HG03175 (cell line): Measurements from ENCODE around the gene SLC12A3.

ENCODE experiments used
- ATAC-seq: cut with Tn5 transposase; IDR thresholded peaks from one replicate; pipeline ENCODE4 v1.9.1; 2021; ENCODE audit warnings: mild to moderate bottlenecking, moderate library complexity; ENCODE audit not compliant: unreplicated experiment

Gene SLC12A3

DNA sequence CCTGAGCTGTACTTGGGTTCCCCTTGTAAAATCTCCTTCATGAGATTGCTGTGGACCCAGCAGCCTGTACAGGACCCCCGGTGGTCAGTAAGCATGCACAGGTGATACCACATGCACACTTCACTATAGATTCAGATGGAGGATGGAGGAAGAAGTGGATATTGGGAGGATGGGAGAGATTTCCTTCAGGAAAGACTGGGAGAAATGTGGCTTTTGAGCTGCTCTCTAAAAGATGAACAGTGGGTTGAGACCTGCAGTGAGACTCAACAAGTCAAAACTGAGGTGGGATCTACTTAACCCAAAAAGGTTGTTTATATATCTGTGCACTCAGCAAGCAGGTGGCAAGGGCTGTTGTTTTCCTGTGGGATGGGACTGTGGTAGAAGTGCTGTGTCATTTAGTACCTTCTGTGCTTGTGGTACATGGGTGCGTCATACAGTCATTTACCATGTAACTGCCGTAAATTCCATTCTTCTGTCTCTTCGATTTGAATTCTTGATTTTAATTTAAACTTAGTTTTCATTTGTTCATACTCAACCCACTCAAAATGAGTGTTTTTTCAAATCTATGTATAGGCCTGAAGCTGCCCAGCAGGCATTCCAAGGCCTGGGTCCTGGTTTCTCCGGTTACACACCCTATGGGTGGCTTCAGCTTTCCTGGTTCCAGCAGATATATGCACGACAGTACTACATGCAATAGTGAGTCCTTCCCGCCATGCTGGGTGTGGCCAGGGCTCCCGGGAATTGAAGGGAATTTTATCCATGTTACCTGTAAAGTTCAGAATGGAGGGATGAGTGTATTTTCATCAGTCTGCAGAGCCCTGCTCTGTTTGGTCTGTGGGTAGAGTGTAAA is 73.9 kb downstream of the SLC12A3 start:
- peak; percentile 39 for ATAC-seq

DNA sequence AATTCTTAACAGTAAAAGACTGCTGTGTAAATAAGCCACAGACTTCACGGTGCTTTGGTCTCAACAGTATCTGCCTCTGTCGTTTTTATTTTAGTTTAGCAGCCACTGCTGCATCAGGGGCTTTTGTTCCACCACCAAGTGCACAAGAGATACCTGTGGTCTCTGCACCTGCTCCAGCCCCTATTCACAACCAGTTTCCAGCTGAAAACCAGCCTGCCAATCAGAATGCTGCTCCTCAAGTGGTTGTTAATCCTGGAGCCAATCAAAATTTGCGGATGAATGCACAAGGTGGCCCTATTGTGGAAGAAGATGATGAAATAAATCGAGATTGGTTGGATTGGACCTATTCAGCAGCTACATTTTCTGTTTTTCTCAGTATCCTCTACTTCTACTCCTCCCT is 74.8 kb downstream of the SLC12A3 start:
- ATAC-seq: no peak

DNA sequence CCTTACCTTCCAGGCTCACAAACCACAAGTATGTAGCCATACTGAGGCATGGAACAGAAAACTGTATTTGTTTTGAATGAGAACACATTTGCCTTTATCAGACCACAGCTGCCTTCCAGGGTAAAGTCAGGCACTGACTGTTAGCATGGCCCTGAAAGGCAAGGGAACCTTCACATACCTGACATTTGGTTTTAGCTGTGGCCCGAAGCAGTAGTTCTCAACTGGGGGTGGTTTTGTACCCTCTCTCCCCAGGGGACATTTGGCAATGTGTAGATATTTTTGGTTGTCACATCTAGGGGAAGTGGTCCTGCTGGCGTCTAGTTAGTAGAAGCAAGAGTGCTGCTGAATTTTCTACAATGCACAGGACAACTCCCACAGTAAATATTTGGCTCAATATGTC is 76.1 kb downstream of the SLC12A3 start:
- ATAC-seq: no peak

DNA sequence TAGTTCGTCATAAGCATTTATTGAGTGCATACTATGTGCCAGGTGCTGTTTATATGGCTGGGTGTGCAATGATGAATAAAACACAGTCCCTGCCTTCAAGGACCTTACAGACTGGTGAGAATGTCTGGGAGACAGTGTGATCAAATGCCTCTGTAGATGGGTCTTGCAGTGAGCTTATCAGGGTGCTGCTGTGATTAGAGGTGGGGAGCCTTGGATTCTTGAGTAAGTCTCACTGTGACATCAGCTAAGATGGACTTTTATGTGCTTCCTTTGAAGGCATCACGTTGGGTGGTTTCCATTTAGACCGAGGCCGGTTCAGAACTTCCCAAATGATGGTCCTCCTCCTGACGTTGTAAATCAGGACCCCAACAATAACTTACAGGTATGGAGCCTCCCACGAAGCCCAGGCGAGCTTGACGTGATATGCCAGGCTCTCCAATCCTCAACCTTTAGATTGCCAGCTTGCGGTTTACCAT is 76.9 kb downstream of the SLC12A3 start:
- no peak for ATAC-seq

DNA sequence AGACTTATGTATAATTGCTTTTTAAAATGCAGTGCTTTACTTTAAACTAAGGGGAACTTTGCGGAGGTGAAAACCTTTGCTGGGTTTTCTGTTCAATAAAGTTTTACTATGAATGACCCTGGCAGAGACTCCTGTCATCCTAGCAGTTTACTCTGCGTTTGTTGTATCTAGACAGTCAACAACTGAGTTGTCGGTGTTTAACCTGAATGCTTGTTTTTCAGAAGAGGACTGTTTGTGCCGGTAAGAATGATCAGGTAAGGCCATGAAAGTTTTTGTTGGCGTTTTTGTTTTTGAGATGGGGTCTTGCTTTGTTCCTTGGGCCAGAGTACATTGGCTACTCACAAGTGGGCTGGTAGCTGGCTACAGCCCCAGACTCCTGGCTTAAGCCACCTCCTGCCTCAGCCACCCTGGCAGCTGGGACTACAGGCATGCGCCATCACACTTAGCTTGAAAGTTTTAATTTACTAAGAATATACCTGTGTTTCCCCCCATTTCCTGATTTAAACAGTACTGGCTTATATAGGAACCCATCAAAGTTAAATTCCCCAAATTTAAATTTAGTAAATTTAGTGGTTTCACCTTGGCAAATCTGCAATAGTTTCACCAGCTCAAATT is 78.9 kb downstream of the SLC12A3 start:
- no peak for ATAC-seq

DNA sequence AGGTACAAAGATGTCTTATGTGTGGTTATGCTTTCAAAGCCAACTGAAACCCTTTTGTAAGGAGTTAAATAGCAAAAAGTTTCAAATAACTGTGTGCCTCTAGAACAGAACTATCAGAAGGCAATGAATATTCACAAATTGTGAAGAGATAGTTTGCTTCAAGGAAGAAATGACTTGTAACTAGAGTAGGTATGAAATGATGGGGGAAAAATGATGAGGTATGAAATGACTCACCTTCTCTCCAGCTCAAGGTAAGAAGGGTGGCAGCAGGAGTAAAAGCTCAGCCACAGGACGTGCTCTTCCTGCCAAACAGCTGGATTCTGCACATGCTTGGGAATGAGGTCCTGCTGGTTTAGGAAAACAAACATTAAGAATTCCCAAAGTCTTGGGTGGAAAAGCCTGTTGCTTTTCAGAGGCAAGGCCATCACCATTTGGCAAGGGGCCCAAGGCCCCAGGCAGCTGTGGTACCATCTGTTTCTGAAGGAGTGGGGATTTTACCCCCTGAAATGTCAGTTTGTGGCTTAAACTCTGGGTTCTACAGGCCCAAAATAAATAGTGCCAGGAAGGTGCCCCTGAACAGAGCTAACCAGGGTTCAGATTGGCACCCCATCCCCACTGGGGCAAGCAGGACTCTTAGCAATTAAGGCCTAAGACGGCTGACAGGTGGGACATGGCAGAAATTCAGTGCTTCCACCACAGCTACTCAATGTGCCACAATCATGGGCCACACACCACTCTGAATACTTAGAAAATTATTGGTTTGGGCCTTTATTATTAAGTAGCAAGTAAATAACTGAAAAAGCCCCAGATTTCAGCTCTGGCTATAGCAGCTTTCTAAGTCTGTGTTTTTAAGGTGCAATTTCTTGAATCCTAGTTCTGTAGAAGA is 80.2 kb downstream of the SLC12A3 start:
- ATAC-seq: no peak

DNA sequence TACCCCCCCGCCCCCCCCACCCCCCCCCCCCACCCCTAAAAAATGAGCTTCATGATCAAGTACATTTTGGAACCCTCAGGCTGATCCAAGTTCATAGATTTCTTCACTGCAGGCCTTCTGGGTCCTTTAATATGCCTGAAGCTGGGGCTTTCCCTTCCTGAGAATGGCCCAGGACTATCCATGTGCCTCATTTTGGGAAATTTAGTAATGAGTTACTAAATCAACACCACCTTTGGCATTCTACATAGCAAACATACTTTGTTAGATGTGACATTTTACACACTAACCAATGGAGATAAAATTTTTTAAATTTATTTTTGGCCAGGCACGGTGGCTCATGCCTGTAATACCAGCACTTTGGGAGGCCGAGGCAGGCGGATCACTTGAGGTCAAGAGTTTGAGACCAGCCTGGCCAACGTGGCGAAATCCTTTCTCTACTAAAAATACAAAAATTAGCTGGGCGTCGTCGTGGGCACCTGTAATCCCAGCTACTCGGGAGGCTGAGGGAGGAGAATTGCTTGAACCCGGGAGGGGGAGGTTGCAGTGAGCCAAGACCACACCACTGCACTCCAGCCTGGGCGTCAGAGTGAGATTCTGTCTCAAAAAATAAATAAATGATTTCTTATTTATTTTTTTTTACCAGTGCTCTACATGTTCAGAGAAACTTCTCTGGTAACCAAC is 81.0 kb downstream of the SLC12A3 start:
- ATAC-seq: no peak

DNA sequence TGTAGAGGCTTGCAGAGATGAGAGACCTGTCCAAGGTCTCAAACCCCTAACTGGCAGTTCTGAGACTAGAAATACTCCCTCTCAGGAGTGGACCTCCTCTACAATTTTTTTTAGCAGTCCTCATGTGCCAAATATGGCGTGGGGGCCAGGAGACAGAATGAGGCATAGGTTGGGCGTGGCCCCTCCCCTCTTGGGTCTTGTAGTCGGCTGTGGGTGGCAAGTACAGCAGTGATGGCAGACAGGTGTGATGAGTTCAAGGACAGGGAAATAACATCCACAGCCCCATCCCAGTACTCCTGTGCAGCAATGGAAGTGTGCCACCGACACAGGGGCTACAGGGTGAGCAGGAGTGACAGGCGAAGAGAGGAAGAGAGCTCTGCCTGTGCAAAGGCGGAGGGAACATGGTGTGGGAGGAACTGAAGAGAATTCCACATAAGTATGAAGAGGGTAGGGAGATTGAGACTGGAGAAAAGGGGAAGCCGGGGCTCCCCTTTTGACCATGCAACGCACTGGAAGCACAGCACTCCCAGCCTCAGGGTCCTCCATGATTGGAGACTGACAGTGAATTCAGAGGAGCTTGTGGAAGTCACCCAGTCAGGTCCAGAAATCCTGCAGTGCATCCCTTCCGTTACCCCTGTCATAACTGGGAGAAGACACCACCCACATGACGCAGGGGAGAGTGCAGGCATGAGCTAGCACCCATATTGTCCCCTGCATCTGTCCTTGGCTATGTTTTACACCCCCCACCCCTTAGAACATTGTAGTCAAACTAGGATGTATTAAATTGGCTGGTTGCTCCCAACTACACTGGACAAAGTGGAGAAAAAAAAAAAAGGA is 82.0 kb downstream of the SLC12A3 start:
- no peak for ATAC-seq

DNA sequence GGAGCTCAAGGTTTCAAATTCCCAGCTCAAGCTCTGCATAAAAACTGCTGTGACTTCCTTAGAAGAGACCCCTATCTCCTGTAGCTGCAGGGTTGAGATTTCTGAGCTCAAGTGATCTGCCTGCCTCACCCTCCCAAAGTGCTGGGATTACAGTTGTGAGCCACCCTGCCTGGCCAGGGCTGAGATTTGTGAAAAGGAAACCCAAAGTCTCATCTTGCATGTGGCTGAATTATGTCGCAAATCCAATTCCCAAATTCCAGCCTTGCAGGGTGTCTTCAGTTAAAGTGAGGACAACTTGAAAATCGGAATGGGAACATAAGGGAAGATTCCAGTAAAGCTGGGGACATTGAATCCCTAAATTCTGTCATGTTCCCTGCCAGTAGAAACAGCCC is 82.6 kb downstream of the SLC12A3 start:
- no peak for ATAC-seq

DNA sequence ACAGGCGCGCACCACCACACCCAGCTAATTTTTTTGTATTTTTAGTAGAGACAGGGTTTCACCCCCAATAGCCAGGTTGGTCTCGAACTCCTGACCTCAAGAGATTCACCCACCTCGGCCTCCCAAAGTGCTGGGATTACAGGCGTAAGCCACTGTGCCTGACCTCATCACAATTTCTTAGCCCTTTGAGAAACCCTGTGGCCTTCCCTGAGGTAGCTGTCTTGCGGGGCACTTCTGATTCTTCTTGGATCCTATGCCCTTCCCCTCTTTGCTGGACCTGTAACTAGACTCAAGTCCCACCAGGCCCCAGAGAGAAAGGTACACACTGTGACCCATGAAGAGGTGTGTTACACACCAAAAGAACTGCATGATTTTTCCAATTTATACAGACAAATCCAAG is 83.2 kb downstream of the SLC12A3 start:
- no peak for ATAC-seq

DNA sequence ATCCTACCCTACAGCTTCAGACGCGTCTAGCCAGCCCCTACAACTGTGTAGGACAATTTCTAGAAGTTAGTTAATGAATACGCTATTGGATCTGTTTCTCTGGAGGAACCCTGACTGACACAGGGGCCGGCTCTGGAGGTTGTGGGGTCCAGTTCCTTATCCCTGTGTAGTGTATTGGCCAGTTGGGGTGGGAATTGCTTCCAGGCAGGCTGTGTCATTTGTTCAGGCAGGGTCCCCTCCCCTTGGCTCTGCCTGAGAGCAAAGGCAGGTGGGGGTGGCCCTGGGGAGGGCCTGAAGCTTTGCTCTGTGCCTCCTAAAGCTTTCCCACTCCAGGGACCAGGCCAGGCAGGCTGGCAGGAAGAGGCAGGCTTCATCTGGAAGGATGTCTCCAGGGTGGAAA is 85.0 kb downstream of the SLC12A3 start:
- no peak for ATAC-seq

DNA sequence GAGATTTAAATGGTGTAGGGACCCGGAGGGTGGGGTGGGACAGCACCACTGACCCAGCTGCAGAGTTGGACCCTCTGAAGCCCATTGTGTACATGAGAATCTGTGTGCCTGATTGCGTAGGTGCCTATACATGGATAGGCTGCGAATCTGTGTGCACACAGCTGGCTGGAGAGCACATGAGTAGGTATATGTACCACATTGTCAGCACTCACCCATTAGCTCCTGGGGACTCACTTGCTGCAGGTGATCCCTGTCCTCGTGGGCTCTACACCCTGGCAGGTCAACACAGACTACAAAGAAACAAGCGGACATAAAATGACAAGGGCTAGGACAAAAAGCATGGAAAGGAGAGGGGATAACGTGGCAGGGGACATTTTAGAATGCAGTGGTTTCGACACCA is 85.4 kb downstream of the SLC12A3 start:
- ATAC-seq: no peak

DNA sequence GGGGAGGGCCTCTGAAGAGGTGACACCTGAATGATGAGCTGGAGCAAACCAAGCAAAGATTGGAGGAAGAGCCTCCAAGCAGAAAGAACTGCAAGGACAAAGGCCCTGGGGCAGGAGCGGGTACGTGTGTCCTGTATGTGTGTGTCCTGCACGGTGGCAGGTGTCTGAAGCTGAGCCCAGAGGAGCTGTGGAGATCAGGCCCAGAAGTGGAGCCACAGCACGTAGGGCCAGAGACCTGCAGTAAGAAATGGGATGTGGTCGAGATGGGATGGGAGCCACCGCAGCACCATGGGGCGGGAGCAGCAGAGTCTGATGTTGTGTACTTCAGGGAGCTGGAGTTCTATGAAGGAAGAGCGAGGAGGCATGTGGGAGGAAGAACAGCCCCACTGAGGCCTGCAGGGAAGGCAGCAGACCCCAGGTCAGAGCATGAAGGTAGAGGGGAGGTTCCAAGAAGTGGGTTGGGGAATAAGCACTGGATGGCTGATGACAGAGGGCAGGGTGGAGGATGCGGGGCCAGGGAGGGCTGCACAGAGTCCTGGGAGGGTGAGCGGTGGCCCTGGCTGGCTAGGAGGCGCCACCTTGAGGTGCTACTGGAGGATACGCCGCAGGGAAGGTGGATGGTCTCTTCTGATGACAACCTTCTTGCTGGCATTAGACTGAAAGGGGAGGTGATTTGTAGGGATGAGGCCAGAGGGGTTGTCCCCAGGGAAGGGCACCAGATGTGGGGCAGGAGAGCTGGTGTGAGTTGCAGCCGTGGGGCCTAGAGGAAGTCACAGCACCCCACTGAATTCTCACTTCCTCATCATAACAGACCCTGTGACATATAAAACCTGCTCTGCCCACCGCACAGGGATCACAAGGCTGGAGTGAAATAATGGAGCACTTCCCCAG is 86.1 kb downstream of the SLC12A3 start:
- peak; percentile 69 for ATAC-seq

DNA sequence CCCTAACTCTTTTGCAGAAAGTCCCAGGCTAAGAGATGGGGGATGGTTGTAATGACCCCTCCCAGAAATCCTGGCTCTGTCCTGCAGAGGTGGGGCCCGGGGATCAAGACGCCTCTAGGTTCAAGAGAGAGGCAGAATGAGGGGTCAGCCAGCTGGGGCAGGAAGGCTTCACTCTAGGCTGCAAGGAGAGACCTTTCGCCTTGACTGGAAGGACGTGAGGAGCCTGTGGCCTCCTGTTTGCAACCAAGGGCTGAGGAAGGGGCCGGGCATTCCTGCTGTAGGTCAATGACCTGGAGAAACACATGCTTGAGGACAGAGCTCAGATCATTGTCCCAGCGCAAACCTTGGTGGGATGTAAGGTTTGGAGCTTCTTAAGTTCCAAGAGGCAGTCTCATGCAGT is 88.0 kb downstream of the SLC12A3 start:
- ATAC-seq: no peak

DNA sequence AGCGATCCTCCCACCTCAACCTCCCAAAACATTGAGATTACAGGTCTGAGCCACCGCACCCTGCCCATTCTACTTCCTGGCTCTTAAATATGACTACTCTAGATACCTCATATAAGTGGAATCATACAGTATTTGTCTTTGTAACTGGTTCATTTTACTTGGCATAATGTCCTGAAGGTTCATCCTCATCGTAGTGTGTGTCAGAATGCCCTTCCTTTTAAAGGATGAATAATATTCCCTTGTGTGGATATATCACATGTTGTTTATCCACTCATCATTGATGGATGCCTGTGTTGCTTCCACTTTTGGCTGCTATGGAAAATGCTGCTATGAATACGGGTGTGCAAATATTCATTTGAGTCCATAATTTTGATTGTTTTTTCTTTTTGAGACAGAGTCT is 91.1 kb downstream of the SLC12A3 start:
- ATAC-seq: no peak

DNA sequence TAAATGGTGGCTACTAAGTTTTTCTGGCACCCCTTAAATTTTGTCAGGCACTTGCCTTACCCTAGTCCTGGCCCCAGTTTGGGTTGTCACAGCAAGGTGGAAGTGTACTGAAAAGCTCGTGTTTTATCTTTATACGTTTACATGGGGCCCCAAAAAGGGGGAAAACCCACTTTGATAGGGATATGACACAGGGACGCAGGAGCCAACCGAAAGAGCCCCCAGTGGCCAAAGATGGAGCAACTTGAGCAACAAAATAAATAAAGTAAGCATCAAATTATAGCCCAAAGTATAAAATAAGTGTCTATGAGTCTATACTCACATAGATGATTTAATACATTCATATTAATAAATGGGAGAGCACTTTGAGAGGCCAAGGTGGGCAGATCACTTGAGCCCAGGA is 91.7 kb downstream of the SLC12A3 start:
- no peak for ATAC-seq

DNA sequence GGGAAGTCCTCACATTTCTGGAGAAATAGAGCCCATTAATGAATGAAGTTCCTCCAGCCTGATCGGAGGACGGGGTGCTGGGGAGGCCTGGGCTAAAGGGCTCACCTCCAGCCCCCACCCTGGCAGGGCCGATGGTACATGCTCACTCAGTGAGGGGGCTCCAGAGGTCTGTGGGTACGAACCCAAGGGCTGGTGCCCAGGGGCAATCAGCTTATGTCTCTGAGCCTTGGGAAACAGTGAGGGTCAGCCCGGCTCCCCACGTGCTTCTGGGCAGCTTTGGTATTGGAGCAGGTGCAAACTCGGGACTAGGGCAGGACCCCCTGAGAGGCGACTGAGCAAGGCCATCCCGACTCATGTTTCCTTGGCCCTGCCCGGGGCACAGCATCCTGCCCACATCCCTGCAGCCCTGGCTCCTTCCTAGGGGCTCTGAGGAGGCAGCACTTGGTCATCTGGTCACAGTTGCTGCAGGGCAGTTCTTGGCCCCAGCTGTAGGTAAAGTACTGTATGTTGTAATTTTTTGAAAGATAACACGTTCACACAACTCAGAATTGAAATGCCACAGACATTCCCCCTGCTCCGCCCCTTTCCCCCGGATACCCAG is 95.8 kb downstream of the SLC12A3 start:
- no peak for ATAC-seq

DNA sequence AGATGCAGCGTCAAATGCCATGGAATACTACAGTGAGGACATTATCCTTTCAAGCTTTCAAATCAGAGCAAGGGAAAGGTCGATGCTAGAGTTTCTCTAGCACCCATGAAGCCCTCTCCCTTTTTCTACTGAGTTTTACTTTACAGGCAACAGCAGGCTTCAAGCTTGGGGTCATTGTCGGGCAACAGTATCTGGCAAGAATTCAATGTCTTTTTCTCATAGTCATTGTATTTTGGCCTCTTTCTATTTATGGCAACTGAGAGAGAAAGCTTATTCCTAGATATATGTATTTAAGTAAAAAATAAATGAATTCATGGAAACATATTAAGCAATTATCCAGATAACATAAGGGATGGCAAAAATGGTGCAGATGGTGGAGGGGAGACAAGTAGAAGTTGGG is 96.4 kb downstream of the SLC12A3 start:
- ATAC-seq: no peak

DNA sequence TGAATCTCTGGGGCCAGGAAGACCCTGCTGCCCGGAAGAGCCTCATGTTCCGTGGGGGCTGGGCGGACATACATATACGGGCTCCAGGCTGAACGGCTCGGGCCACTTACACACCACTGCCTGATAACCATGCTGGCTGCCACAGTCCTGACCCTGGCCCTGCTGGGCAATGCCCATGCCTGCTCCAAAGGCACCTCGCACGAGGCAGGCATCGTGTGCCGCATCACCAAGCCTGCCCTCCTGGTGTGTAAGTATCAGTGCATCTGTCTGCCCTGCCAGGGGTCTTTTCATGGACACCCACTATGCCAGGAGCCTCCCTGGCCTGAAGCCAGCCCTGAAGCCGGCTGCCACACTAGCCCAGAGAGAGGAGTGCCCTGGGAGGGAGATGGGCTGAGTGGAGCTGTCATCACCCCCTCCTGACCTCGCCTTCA is 96.9 kb downstream of the SLC12A3 start, which contains the start of gene CETP:
Gene CETP (plus strand): TSS at position 100 of the 431 bp plus-strand sequence. CDS start 30 bp downstream, at position 130.
- no peak for ATAC-seq
